Liver (tissue), 3 donors: Measurements from ENCODE around the gene HDDC2.

ENCODE experiments used
- CTCF ChIP-seq: fragments of 150-350 bp; IDR thresholded peaks from 2 replicates; pipeline ENCODE4 v1.5.1; 2017; ENCODE audit warnings: improper control_type of control experiment, low read depth, low read length; ENCODE audit not compliant: missing input control
- FOXA1 ChIP-seq: IDR thresholded peaks from 2 replicates; pipeline ENCODE4 v1.6.1; 2016; ENCODE audit warnings: antibody characterized with exemption
- GABPA ChIP-seq, 2 donors: IDR thresholded peaks in 1 of 2; conservative IDR thresholded peaks in 1 of 2; 2 replicates each; pipeline ENCODE4 v1.6.1; 2016; ENCODE audit warnings: antibody characterized with exemption in 2 of 2, mild to moderate bottlenecking in 1 of 2, moderate library complexity in 1 of 2
- JUND ChIP-seq, 2 donors: IDR thresholded peaks; 2 replicates each; pipeline ENCODE4 v1.6.1; 2016; ENCODE audit warnings: antibody characterized with exemption in 2 of 2
- NR2F2 ChIP-seq: IDR thresholded peaks from 2 replicates; pipeline ENCODE4 v1.6.1; 2016; ENCODE audit warnings: antibody characterized with exemption
- RXRA ChIP-seq, 2 donors: IDR thresholded peaks; 2 replicates each; pipeline ENCODE4 v1.6.1; 2017 to 2018; ENCODE audit warnings: antibody characterized with exemption in 2 of 2, mild to moderate bottlenecking in 1 of 2
- SP1 ChIP-seq: IDR thresholded peaks from 2 replicates; pipeline ENCODE4 v1.6.1; 2018; ENCODE audit warnings: antibody characterized with exemption, mild to moderate bottlenecking
- TAF1 ChIP-seq: conservative IDR thresholded peaks from 2 replicates; pipeline ENCODE4 v1.6.1; 2016; ENCODE audit warnings: antibody characterized with exemption, mild to moderate bottlenecking
- TF ChIP-seq, protein P1 (sequence below): IDR thresholded peaks from 2 replicates; pipeline ENCODE4 v1.6.1; 2016; ENCODE audit warnings: antibody characterized with exemption
- donor health status: healthy.
- donor health status: healthy.

- TF ChIP-seq CTCF (no peak), GABPA (IDR thresholded peaks at IDR 0.05 in 1 of 2, conservative IDR thresholded peaks at IDR 0.05 in 1 of 2) (no peak), NR2F2 (no peak), RXRA (IDR thresholded peaks at IDR 0.05) (no peak), JUND (IDR thresholded peaks at IDR 0.05) (no peak), TAF1 (no peak), SP1 (no peak), FOXA1 (no peak)
- TF ChIP-seq, protein P1, sequence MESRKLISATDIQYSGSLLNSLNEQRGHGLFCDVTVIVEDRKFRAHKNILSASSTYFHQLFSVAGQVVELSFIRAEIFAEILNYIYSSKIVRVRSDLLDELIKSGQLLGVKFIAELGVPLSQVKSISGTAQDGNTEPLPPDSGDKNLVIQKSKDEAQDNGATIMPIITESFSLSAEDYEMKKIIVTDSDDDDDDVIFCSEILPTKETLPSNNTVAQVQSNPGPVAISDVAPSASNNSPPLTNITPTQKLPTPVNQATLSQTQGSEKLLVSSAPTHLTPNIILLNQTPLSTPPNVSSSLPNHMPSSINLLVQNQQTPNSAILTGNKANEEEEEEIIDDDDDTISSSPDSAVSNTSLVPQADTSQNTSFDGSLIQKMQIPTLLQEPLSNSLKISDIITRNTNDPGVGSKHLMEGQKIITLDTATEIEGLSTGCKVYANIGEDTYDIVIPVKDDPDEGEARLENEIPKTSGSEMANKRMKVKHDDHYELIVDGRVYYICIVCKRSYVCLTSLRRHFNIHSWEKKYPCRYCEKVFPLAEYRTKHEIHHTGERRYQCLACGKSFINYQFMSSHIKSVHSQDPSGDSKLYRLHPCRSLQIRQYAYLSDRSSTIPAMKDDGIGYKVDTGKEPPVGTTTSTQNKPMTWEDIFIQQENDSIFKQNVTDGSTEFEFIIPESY = no peak
These were observed 70.0 kb downstream of the HDDC2 start for GRCh38 chr6:125231574-125232343.
